Cortex of kidney (tissue), 1 donor: ENCODE results near the gene USP34.
"Not testable (repeated sequence)": the region's sequence is repeated elsewhere in the genome, so short reads cannot be mapped to it uniquely, and the experiment has no call there.

Experiments used
- DNase-seq: peaks from one replicate; lab custom pipeline; 2025; lab: John Stamatoyannopoulos, UW

USP34 gene, protein sequence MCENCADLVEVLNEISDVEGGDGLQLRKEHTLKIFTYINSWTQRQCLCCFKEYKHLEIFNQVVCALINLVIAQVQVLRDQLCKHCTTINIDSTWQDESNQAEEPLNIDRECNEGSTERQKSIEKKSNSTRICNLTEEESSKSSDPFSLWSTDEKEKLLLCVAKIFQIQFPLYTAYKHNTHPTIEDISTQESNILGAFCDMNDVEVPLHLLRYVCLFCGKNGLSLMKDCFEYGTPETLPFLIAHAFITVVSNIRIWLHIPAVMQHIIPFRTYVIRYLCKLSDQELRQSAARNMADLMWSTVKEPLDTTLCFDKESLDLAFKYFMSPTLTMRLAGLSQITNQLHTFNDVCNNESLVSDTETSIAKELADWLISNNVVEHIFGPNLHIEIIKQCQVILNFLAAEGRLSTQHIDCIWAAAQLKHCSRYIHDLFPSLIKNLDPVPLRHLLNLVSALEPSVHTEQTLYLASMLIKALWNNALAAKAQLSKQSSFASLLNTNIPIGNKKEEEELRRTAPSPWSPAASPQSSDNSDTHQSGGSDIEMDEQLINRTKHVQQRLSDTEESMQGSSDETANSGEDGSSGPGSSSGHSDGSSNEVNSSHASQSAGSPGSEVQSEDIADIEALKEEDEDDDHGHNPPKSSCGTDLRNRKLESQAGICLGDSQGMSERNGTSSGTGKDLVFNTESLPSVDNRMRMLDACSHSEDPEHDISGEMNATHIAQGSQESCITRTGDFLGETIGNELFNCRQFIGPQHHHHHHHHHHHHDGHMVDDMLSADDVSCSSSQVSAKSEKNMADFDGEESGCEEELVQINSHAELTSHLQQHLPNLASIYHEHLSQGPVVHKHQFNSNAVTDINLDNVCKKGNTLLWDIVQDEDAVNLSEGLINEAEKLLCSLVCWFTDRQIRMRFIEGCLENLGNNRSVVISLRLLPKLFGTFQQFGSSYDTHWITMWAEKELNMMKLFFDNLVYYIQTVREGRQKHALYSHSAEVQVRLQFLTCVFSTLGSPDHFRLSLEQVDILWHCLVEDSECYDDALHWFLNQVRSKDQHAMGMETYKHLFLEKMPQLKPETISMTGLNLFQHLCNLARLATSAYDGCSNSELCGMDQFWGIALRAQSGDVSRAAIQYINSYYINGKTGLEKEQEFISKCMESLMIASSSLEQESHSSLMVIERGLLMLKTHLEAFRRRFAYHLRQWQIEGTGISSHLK (N-terminal part only)

DNA sequence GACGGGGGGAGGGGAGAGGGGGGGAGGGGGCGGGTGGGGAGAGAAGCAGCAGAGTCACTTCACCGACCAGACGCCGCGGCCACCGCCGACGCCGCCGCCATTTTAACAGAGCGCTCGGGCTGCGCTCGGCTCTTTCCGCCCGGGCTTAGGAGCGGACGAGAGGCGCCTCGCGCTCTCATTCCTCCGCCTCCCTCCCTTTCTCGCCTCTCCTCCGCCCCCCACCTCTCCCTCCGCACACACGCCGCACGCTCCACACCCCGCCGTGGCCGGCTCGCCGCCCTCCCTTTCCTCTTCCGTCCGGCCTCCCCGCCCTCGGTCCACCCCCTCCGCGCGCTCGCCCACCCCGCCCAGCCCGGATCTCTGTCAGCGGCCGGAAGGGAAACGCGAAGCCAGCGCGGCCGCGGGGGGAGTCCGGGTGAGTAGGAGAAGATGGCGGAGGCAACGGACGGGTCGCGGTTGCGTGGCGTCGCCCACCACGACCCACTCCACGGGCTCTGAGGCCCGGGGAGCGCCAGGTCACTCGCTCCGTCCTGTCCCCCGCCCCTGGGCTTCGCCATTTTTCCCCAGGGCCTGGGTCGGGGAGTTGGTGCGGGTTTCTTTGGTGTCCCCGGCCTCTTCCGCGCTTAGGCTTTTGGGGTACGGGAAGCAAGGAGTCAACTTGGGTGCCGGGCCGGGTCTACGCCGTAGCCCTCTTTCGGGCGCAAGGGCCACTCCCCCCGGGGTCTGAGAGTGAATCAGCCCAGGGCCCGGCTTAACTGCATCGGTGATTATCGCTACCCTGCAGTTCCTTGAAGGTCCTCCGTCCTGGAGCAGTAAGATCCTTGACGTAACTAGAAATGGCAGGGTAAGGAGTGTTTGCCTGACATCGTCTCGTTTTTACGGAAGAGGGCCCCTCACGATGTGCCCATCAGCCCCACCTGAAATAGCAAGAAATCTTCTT lies at the start of gene USP34:
Gene USP34 (minus strand): TSS at position 123 of the 940 bp plus-strand sequence. CDS start 395 bp downstream, outside the sequence.
- peak; percentile 43 for DNase-seq

DNA sequence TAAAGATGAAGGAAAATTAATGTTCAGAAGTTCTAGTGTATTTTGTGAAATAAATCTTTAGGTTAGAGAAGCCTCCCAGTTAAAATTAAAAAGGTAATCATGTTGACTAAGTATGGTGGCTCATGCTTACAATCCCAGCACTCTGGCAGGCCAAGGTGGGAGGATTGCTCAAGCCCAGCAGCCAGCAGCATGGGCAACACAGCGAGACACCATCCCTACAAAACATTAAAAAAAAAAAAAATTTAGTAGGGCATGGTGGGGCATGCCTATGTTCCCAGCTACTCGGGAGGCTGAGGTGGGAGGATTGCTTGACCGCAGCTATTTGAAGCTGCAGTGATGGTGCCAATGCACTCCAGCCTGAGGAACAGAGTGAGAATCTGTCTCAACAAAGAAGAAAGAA lies 49.4 kb upstream of the USP34 start:
- DNase-seq = no peak

- no peak for DNase-seq
Observed at GRCh38 chr2:61512768-61513398, 42.0 kb upstream of the USP34 start.

DNA sequence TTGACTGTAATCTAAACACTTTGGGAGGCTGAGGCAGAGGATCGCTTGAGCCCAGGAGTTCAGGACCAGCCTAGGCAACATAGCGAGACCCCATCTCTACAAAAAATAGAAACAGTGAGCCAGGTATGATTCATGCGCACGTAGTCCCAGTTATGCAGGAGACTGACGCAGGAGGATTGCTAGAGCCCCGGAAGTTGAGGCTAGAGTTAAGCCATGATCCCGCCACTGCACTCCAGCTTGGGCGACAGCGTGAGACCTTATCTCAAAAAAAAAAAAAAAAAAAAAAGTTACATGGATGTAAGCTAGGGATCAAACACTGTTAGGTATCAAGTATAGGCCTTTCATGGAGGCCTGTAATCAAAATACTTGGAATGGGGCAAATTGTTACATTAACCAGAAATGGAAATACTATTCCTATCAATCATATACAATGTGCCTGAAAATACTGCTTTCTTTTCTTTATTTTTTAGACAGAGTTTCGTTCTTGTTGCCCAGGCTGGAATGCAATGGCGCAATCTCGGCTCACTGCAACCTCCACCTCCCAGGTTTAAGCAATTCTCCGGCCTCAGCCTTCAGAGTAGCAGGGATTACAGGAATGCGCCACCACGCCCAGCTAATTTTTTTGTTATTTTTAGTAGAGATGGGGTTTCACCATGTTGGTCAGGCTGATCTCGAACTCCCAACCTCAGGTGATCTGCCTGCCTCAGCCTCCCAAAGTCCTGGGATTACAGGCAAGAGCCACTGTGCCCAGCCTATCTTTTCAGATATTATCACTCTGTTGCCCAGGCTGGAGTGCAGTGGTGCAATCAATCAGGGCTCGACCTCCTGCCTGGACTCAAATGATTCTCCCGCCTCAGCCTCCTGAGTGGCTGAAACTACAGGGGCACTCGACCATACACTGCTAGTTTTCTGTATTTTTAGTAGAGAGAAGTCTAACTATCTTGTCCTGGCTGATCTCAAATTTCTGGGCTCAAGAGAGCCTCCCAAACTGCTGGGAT lies 40.1 kb upstream of the USP34 start:
- DNase-seq = no peak

- DNase-seq = no peak
Observed at GRCh38 chr2:61504949-61505348, 34.1 kb upstream of the USP34 start.

- no peak for DNase-seq
Observed at GRCh38 chr2:61499060-61499459, 28.2 kb upstream of the USP34 start.

DNA sequence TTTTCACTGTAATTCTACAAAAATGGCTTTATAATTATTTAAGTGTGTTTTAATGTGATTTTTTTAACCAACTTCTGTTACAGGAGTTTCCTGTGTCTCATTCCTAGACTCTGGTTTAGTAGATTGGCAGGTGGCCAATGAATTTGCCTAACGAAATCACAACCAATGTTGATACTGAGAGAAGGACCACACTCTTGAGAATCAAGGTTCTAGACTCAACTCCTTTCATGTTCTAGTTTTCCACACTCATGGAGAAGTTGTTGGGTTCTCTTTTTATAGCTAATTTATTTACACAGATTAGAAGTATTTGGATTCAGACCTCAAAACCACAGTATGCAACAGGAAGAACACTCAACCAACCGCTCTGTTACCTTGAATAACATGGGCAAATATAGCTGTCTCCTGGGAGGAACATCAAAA lies 22.6 kb upstream of the USP34 start:
- DNase-seq = no peak

DNA sequence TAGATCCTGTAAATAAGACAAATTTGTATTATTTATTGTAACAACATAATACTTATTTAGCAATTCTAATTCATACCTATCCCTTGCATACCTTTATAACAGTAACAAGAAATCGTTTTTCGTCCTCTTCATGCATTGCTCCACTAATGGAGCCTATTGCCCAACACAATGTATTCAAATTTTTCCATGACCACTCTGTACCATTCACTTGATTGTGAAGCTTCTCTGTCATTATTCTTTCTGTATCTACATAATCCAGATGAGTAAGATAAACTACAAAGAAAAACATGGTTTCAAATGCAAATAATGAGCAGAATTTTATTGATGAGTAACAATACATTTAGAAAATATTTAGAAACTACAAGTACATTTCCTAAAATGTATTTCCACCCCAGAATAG lies 21.6 kb upstream of the USP34 start:
- no peak for DNase-seq

DNA sequence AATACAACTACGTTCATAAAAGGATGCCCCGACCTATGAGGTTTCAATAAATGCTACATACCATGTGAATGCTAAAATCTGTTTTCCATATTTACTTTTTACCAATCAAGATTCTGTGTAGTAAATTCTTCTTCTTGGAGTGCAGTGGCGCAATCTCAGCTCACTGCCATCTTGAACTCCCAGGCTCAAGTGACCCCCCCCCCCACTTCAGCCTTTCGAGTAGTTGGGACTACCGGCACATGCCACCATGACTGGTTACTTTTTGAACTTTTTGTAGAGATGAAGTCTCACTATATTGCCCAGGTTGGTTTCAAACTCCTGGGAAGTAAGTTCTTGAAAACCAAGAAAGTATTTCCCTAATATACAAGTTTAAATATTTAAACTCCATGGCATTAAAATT lies 14.4 kb upstream of the USP34 start:
- no peak for DNase-seq

- DNase-seq = no peak
Observed at GRCh38 chr2:61478086-61478485, 7.2 kb upstream of the USP34 start.

DNA sequence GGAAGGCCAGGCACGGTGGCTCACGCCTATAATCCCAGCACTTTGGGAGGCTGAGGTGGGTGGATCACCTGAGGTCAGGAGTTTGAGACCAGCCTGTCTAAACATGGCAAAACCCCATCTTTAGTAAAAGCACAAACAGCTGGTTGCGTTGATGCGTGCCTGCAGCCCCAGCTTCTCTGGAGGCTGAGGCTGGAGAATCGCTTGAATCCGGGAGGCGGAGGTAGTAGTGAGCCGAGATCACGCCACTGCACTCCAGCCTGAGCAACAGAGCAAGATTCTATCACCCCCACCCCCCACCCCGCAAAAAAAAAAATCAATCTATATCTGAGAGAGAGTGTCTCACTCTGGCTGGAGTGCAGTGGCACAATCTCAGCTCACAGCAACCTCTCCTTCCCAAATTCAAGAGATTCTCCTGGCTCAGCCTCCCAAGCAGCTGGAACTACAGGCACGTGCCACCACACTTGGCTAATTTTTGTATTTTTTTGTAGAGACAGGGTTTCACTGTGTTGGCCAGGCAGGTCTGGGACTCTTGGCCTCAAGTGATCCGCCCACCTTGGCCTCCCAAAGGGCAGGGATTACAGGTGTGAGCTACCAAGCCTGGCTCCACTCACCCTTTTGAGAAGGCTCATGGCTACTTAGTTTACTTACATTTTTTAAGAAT lies 6.2 kb upstream of the USP34 start:
- not testable (repeated sequence) for DNase-seq

- DNase-seq = no peak
Observed at GRCh38 chr2:61471905-61472805, 1.3 kb upstream of the USP34 start.

- DNase-seq = peak; percentile 26
Observed at GRCh38 chr2:61470122-61470951, 550 bp downstream of the USP34 start.

DNA sequence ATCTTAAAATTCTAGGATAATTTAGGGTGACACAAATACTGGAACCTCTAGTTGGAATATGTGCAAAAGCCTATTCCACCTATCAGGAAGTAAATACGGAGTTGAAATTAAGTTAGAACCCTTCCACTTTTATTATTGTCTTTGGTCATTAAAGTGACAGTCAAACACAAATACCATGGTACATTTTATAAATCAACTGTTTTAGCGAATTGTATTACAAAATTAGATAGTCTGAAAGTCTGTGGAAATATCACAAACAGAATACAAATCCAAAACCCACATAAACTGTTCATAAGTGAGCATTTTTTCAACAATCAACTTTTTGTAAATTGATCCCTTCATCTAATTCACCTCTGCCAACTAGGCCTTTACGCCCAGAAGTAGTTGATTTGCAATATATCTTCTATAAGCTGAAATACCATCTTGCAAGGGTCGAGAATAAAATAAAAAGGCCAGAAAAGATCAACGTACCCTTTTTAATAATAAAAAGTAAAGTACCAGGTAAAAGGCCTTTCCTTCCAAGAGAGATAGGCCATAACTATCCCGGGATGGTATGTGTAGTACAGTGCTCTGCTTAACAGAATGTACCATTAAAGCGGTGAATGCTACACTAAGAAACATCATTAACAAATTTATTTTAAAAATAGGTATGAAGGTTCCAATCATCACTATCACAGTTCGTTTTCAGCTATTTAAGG lies 1.3 kb downstream of the USP34 start:
- DNase-seq = no peak

DNA sequence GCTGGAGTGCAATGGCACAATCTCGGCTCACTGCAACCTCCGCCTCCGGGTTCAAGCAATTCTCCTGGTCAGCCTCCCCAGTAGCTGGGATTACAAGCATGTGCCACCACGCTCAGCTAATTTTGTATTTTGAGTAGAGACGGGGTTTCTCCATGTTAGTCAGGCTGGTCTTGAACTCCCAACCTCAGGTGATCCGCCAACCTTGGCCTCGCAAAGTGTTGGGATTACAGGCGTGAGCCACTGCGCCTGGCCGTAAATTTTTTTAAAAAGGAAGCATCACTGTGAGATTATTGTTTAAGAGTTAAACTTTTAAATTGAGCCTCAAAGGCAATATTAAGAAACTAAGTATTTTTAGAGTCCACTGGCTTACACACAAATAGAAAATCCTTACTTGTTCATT lies 2.7 kb downstream of the USP34 start:
- DNase-seq = not testable (repeated sequence)

GRCh38 chr2:61465045-61465444 lies 5.8 kb downstream of the USP34 start:
- DNase-seq = no peak
